GM08714 (cell line): ENCODE results near the gene TGFB1.
"Not testable (repeated sequence)": the region's sequence is repeated elsewhere in the genome, so short reads cannot be mapped to it uniquely, and the experiment has no call there.

Experiments
- H3K4me3 ChIP-seq: fragments of 200-500 bp; sonication (Bioruptor generic); 2 replicates; pipeline ENCODE4 v1.5.1; 2014; ENCODE audit warnings: mild to moderate bottlenecking, low read length, inconsistent platforms
- ZNF274 ChIP-seq: IDR thresholded peaks from 2 replicates; pipeline ENCODE4 v1.6.1; 2012; ENCODE audit warnings: mild to moderate bottlenecking, low read depth, low read length

The TGFB1 gene

GRCh38 chr19:41362143-41362847 lies 8.6 kb upstream of the TGFB1 start:
- no peak overlapping the region for H3K4me3 ChIP-seq
- TF ChIP-seq ZNF274, result no peak

- H3K4me3 ChIP-seq, result no peak overlapping the region
- no peak for TF ChIP-seq ZNF274
Measured at GRCh38 chr19:41359741-41360140, 6.0 kb upstream of the TGFB1 start.

- no peak overlapping the region for H3K4me3 ChIP-seq
- TF ChIP-seq ZNF274, result no peak
Measured at GRCh38 chr19:41357746-41358145, 4.0 kb upstream of the TGFB1 start.

- no peak for TF ChIP-seq ZNF274
- no peak overlapping the region for H3K4me3 ChIP-seq
Measured at GRCh38 chr19:41356984-41357739, 3.4 kb upstream of the TGFB1 start.

- TF ChIP-seq ZNF274, result no peak
- no peak overlapping the region for H3K4me3 ChIP-seq
Measured at GRCh38 chr19:41355802-41356201, 2.1 kb upstream of the TGFB1 start.

- no peak overlapping the region for H3K4me3 ChIP-seq
- TF ChIP-seq ZNF274, result no peak
Measured at GRCh38 chr19:41355035-41355434, 1.3 kb upstream of the TGFB1 start.

- peak overlapping the region; percentile 12; the same call in 1 of the 2 replicates for H3K4me3 ChIP-seq
- TF ChIP-seq ZNF274, result no peak
Measured at GRCh38 chr19:41354343-41354953, 726 bp upstream of the TGFB1 start.

GRCh38 chr19:41352609-41353465 lies 885 bp downstream of the TGFB1 start:
- no peak for TF ChIP-seq ZNF274

GRCh38 chr19:41352279-41352608 lies 1.5 kb downstream of the TGFB1 start:
- no peak for TF ChIP-seq ZNF274
- peak overlapping the region; percentile 78 for H3K4me3 ChIP-seq

More at GRCh38 chr19:41352609-41353465, 885 bp downstream of the TGFB1 start:
- H3K4me3 ChIP-seq, result peak overlapping the region; percentile 78

- peak overlapping the region; percentile 78 for H3K4me3 ChIP-seq
- TF ChIP-seq ZNF274, result no peak
Measured at GRCh38 chr19:41351339-41352245, 2.1 kb downstream of the TGFB1 start.

- TF ChIP-seq ZNF274, result no peak
- H3K4me3 ChIP-seq, result peak overlapping the region; percentile 78
Measured at GRCh38 chr19:41350735-41351338, 2.9 kb downstream of the TGFB1 start.

- not testable (repeated sequence) for H3K4me3 ChIP-seq
Measured at GRCh38 chr19:41346916-41347315, 6.8 kb downstream of the TGFB1 start.

GRCh38 chr19:41344162-41344561 lies 9.6 kb downstream of the TGFB1 start:
- no peak overlapping the region for H3K4me3 ChIP-seq
- no peak for TF ChIP-seq ZNF274
